ENCODE measurements around the gene PIEZO1.
"Not testable (repeated sequence)": the region's sequence is repeated elsewhere in the genome, so short reads cannot be mapped to it uniquely, and the experiment has no call there.

PIEZO1 gene

GRCh38 chr16:88804173-88804551 lies 19.1 kb upstream of the PIEZO1 start:
- DNase-seq, result no peak

GRCh38 chr16:88803264-88803987 lies 18.4 kb upstream of the PIEZO1 start, which contains the start of gene CDT1:
TSS of gene CDT1 (plus strand) at chr16:88803789. CDS start at chr16:88803832, 43 bp downstream.
- peak; percentile 78 for DNase-seq

GRCh38 chr16:88800277-88800592 lies 15.2 kb upstream of the PIEZO1 start:
- no peak for DNase-seq

GRCh38 chr16:88799569-88800276 lies 14.7 kb upstream of the PIEZO1 start:
- DNase-seq, result no peak

- DNase-seq, result no peak
These were observed 13.9 kb upstream of the PIEZO1 start for GRCh38 chr16:88798772-88799455.

- no peak for DNase-seq
These were observed 13.1 kb upstream of the PIEZO1 start for GRCh38 chr16:88798073-88798472.

GRCh38 chr16:88796278-88796677 lies 11.3 kb upstream of the PIEZO1 start:
- DNase-seq, result no peak

- no peak for DNase-seq
These were observed 8.4 kb upstream of the PIEZO1 start for GRCh38 chr16:88793251-88793954.

GRCh38 chr16:88792668-88793250 lies 7.7 kb upstream of the PIEZO1 start:
- DNase-seq, result no peak

- peak; percentile 65 for DNase-seq
These were observed 7.1 kb upstream of the PIEZO1 start for GRCh38 chr16:88792078-88792550.

GRCh38 chr16:88790312-88791211 lies 5.5 kb upstream of the PIEZO1 start:
- peak; percentile 43 for DNase-seq

- DNase-seq, result no peak
These were observed 4.6 kb upstream of the PIEZO1 start for GRCh38 chr16:88789594-88789993.

GRCh38 chr16:88788749-88789148 lies 3.7 kb upstream of the PIEZO1 start:
- DNase-seq, result not testable (repeated sequence)

GRCh38 chr16:88787579-88788314 lies 2.7 kb upstream of the PIEZO1 start:
- no peak for DNase-seq

- no peak for DNase-seq
These were observed 239 bp downstream of the PIEZO1 start for GRCh38 chr16:88784856-88785105.

- peak; percentile 78 for DNase-seq
These were observed 755 bp downstream of the PIEZO1 start for GRCh38 chr16:88784074-88784855.

GRCh38 chr16:88783391-88784073 lies 1.5 kb downstream of the PIEZO1 start:
- DNase-seq, result peak; percentile 53

GRCh38 chr16:88782454-88783390 lies 2.3 kb downstream of the PIEZO1 start:
- DNase-seq, result peak; percentile 90

All from EL (cell line).